Skin epidermis (tissue), 12 donors: ENCODE data around the gene ARRDC5.
A peak's percentile ranks its signal among the peaks of the same experiment; 100 is the strongest.
"Not testable (repeated sequence)": the region's sequence is repeated elsewhere in the genome, so short reads cannot be mapped to it uniquely, and the experiment has no call there.

Source experiments
- H3K27ac ChIP-seq, 21 experiments: fragments of 200-600 bp; sonication (generic) in 11 of 21; one replicate each; pipeline ENCODE4 v1.5.0; 2020; ENCODE audit warnings: mild to moderate bottlenecking in 3 of 21, inconsistent platforms in 2 of 21, moderate library complexity in 2 of 21
- H3K4me3 ChIP-seq, 7 experiments: fragments of 200-600 bp; sonication (generic) in 2 of 7; one replicate each; pipeline ENCODE4 v1.5.0; 2020; ENCODE audit warnings: inconsistent platforms in 2 of 7, mild to moderate bottlenecking in 2 of 7, moderate library complexity in 1 of 7

Gene ARRDC5

DNA sequence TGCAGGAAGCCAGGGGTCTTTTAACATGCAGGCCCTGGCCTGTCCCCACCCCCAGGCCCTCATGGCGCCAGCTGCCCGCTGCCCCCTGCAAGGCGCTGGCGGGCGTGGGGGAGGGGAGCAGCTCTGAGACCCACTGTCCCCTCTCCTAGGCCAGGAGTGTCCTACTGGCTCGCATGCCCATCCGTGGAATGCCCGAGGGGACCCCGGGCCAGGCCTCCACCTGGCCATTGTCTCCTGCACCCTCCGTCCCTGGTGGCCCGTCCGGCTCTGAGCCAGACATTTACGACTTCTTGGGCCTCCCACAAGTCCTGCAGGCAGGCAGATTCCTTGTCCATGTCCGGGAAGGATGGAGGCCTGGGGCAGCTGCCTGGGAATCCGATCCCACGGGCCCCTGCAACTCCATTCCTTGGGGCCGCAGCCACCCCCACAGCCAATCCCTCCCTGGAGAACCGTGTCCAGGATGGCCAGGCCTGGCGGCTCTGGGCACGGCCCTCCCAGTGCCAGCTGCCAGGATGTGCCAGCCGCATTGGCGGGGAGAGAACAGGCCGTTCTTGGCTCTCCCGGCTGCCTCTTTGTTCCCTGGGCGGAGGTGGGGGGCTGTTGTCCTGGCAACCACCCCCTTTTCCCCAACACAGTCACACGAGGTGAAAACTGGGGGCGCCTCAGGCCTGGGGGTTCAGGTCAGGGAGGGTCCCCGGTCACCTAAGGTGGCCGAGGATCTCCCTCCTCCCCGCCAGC, 24.8 kb downstream of the ARRDC5 start:
- Histone ChIP-seq H3K4me3 (no peak overlapping the region), H3K27ac (peak overlapping the region in 1 of 21 experiments; percentile 33)

DNA sequence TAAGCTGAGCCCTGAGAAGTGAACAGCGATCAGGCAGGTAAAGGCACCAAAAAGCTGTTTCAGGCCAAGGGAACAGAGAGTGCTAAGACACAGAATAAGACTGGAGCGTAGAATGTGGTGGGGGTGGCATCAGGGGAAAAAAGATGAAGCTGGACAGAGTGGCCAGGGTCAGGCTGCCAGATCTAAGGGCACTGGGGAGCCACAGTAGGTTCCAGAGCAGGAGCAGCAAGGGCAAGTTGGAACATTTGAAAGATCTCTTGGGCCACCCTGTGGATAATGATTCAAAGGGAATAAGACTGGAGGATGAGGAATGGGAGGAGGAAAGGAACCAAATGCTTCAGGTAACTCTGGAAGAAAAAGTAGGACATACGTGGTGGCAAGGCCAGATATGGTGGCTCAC, 28.8 kb downstream of the ARRDC5 start:
- no peak overlapping the region for H3K27ac ChIP-seq
- no peak overlapping the region for H3K4me3 ChIP-seq

DNA sequence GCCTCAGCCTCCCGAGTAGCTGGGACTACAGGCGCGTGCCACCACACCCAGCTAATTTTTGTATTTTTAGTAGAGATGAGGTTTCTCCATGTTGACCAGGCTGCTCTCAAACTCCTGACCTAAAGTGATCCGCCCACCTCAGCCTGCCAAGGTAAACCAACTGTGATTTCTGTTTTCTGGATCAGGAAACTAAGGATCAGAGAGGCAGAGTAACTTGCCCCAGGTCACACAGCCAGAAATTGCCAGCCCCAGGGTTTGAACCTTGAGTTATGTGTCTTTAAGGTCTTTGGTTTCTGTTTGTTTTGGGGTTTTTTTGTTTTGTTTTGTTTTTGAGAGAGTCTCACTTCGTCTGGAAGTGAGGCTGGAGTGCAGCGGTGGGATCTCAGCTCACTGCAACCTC, 31.0 kb downstream of the ARRDC5 start:
- Histone ChIP-seq H3K4me3 (no peak overlapping the region), H3K27ac (no peak overlapping the region)

DNA sequence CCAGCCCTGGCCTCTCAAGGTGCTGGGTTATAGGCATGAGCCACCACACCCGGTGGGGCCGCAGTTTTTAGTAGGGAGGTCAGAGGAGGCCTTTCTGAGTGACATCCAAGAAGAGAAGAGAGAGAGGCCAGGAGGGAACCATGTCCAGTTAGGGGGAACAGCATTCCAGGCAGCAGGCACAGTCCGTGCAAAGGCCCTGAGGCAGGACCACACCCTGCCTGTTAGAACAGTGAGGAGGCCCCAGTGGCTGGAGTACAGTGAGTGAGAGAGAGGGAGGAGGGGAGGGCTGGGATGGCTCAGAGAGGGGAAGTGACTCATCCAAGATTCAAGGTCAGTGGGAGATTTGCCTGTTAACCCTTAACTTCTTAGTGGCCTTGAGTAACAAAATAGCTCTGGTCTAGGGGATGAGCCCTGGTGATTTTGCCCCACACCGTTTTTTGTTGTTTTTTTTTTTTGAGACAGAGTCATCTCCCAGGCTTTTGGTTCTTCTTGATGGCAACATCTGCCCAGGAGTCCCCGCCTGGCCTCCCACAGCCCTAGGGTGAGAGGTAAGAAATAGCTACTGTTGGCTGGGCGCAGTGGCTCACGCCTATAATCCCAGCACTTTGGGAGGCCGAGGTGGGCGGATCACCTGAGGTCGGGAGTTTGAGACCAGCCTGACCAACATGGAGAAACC, 32.5 kb downstream of the ARRDC5 start:
- peak overlapping the region in 15 of 21 experiments; percentile 15 to 71 (median 48) for H3K27ac ChIP-seq
- no peak overlapping the region for H3K4me3 ChIP-seq

DNA sequence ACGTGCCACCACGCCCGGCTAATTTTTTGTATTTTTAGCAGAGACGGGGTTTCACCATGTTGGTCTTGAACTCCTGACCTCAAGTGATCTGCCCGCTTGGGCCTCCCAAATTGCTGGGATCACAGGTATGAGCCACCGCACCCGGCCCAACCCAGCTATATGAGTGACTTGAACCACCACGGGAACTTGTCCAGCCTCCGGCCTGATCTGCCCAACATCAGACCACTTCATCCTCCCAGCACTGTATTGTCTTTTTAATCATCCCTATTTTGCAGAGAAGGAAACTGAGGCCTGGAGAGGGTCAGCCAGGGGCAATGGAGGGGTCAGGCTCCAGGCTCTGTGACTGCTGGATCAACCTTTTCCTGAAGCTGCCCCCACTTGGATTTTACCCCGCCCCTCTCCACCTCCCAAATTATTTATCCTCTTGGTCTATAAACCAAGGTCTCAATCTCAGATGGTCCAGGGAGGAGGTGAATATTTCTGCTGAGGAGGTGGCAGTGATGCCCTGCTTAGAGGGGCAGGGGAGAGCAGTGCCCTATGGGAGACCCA, 34.3 kb downstream of the ARRDC5 start:
- H3K27ac ChIP-seq: peak overlapping the region in 17 of 21 experiments; percentile 75 to 99 (median 91)
- H3K4me3 ChIP-seq: peak overlapping the region in 6 of 7 experiments; percentile 51 to 91 (median 72)

DNA sequence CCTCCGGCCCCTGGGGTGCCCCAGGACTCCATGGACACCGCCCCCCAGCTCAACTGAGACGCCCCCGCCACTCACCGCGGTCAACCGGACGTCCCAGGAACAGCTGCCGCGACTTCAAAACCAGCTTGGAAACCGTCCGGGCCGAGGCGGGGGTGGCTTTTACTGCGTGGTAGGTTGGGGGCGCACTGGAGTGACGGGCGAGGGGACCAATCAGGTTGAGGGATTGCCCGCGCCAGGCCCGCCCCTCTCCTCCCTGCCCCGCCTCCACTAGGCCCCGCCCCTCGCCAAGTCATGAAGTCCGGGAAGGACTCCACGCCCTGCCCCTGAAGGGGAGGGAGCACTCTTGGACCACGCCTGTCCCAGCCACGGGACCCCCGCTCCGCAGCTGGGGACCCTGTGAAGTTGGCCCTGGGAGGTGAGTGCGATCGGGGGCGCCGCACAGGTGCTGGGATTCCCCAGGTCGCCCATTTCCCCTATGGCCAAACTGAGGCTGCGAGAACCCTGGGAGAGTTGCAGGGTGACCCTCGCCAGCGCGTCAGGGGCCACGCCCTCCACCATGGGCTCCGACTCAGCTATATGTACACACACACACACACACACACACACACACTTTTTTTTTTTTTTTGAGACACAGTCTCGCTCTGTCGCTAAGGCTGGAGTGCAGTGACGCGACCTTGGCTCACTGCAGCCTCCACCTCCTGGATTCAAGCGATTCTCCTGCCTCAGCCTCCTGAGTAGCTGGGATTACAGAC, 35.0 kb downstream of the ARRDC5 start, which contains the start of gene PLIN3:
Gene PLIN3 (minus strand): TSS at position 134 of the 752 bp plus-strand sequence. CDS start 6,273 bp downstream, outside the sequence.
- Histone ChIP-seq H3K27ac (peak within 1 kb of the TSS; percentile 71 to 99 (median 90)), H3K4me3 (peak within 1 kb of the TSS; percentile 51 to 91 (median 69))

DNA sequence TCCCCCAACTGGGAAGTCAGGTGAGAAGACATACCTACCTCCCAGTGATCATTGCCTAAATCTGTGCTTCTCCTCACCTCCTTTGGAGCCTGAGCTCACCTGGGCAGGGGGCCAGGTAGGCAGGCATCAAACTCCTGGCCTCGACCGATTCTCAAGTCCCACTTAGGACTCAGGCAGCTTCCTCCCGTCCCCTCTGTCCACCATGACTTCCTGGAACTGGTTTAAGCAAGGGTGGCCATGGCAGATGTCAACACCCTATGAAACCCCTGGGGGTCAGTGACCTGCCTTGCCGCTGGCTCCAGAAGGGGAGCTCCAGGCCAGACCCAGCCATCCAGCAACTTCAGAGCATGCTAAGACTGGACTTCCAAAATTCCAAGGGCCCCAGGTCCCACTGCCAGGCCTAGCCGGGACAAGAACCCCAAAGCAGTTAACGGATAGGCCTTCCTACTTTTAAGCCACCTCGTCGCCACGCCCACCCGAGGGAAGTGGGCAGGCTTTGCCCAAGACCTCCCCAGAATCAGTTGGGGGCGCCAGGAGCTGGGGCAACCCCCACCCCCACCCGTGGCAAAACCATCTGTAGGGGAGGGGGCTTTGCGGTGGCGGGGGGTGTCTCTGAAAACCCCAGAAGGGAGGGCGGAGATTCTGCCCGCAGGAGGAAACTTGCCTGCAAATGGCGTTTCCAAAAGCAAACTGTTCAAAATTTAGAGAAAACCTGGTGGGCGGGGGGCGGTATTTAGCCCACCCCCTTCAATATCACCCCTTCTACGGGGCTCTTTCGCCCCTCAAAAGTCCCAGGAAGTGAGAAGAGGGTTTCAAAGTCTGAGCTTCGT, 35.9 kb downstream of the ARRDC5 start:
- peak overlapping the region; percentile 51 to 91 (median 69) for H3K4me3 ChIP-seq
- peak overlapping the region; percentile 71 to 99 (median 90) for H3K27ac ChIP-seq

DNA sequence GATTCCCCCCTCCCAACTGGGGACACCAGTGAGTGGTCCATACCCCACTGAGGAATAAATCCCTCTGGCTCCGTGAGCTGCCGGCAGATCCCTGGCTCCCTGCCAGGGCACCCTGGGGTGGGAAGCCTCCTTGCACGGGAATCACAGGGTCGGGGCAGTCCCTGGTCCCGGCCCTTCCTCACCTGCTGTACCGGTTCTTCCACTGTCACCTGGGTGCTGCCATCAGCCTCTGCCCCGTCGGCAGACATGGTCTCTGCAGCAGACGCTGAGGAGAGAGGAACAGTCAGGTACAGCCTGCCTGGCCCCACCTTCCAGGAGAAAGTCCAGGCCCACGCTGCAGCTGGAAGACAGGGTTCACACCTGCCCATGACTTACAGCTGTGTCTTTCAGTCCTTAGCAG, 41.5 kb downstream of the ARRDC5 start:
- H3K4me3 ChIP-seq: no peak overlapping the region
- peak overlapping the region in 9 of 21 experiments; percentile 10 to 61 (median 43) for H3K27ac ChIP-seq

DNA sequence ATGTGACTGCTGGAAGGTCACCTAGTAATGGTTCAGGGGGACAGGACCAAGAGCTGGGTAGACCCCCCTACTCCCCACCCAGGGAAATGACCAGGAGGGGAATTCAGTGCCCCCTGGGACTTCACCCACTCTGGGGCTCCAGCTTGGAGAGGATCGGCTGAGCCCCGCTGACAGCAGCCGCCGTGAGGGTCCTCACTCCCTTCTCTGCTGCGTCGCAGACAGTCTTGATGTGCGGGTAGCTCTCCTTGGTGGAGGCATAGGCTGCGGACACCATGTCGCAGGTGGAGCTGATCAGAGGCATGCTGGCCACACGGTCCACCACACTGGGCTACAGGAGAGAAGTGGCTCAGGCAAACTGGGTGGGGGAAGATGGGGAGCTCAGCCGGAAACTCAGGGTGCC, 43.0 kb downstream of the ARRDC5 start:
- Histone ChIP-seq H3K27ac (peak overlapping the region in 1 of 21 experiments; percentile 21), H3K4me3 (no peak overlapping the region)

DNA sequence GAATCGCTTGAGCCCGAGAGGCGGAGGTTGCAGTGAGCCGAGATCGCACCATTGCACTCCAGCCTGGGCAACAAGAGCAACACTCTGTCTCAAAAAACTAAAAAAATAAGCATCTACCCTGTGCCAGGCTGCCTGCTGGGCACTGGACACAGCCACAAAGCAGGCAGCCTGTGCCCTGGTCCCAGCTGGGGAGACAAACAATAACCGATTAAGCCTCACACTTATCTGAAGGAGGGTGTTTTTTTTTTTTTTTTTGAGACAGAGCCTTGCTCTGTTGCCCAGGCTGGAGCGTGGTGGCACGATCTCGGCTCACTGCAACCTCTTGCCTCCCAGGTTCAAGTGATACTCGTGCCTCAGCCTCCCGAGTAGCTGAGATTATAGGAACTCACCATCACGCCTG, 46.2 kb downstream of the ARRDC5 start:
- not testable (repeated sequence) for H3K4me3 ChIP-seq, H3K27ac ChIP-seq

DNA sequence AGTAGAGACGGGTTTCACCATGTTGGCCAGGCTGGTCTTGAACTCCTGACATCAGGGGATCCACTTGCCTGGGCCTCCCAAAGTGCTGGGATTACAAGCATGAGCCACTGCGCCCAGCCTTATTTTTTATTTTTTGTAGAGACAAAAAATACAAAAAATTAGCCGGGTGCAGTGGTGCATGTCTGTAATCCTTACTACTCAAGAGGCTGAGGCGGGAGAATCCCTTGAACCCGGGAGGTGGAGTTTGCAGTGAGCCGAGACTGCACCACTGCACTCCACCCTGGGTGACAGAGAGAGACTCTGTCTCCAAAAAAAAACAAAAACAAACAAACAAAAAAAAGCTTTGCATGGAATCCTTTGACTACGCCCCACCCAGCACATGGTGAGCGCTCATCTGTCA, 49.2 kb downstream of the ARRDC5 start:
- H3K4me3 ChIP-seq, H3K27ac ChIP-seq: not testable (repeated sequence)

DNA sequence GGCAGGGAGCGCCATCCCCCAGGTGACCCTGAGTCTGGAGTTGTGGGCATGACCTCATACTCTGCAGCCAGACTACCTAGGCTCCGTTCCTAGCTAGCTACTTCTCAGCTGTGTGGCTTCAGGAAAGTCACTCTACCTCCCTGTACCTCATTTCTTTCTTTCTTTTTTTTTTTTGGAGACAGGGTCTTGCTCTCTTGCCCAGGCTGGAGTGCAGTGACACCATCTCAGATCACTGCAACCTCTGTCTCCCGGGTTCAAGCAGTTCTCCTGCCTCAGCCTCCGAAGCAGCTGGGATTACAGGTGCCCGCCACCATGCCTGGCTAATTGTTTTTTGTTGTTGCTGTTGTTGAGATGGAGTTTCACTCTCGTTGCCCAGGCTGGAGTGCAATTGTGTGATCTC, 50.2 kb downstream of the ARRDC5 start:
- Histone ChIP-seq H3K27ac (no peak overlapping the region), H3K4me3 (no peak overlapping the region)

DNA sequence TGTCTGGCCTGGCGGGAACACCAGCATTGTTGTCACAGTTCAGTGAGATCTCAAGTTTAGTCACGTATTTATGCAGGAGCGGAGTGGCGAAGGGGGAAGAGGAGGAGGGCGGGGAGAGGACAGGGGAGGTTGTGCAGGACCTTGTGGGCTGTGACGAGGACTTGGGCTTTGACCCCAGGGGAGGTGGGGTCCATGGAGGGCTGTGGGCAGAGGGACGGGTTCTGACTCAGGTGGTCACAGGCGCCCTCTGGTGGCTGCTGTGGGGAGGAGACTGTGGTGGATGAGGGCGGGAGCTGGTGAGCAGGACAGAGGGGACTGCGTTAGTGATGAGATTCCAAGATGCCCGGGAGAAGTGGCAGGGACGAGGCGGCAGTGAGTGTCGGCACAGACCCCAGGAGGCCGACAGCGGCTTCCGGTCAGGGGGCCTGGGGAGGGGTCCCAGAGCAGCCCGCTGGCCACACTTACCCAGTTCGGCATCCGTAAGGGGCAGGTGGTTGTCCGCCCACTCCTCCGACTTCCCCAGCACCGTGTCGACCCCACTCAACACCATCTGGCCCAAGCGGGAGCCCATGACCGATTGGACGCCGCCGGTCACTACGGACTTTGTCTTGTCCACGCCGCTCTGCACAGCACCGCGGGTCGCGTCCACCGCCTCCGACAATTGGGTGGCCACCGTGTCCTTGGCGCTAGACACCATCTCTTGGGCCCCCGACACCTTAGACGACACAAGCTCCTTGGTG, 51.0 kb downstream of the ARRDC5 start:
- H3K27ac ChIP-seq: no peak overlapping the region
- no peak overlapping the region for H3K4me3 ChIP-seq

DNA sequence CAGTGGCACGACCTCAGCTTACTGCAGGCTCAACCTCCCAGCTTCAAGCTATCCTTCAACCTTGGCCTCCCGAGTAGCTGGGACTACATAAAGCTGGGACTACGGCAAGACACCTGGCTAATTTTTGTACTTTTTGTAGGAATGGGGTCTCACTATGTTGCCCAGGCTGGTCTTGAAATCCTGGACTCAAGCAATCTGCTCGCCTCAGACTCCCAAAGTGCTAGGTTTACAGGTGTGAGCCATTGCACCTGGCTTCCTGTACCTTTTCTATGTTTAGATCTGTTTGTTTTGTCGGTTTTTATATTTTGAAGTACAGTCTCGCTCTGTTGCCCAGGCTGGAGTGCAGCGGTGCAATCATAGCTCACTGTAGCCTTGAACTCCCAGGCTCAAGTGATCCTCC, 53.7 kb downstream of the ARRDC5 start:
- H3K4me3 ChIP-seq: no peak overlapping the region
- H3K27ac ChIP-seq: no peak overlapping the region

DNA sequence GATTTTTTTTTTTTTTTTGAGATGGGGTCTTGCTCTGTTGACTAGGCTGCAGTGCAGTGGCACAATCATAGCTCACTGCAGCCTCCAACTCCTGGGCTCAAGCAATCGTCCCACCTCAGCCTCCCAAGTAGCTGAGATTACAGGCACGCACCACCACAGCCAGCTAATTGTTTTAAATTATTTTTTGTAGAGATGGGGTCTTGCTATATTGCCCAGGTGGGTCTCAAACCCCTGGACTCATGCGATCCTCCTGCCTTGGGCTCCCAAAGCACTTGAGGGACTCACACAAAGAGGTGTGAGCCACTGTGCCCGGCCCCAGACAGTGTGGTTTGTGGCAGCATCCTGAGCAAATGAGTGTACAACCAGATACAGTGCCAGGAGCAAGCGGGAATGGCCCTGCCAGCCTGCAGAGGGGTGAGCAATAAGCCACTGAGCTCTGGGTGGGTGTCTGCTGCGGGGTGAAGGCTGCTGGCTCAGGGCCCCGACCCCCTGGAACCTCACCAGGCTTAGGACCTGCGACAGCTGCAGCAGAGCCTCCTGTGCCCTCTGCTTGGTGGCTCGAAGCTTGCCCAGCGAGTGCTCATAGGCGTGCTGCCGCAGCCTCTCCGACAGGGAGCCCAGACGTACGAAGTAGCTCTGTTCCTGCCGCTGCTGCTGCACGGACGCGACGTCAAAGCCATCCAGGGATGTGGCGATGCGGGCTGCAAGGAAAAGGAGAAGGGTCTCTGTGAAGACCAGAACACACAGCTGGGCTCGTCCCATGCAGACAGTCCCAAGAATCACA, 55.3 kb downstream of the ARRDC5 start:
- Histone ChIP-seq H3K27ac (no peak overlapping the region), H3K4me3 (no peak overlapping the region)

DNA sequence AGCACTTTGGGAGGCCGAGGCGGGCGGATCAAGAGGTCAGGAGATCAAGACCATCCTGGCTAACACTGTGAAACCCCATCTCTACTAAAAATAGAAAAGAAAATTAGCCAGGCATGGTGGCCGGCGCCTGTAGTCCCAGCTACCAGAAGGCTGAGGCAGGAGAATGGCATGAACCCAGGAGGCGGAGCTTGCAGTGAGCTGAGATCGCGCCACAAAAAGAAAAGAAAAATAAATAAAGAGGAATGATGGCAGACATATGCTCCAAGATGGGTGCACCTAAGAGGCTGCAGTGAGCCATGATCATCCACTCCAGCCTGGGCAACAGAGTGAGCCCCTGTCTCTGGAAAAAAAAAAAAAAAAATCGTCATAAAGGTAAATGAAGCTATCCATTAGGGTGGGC, 56.7 kb downstream of the ARRDC5 start:
- not testable (repeated sequence) for H3K4me3 ChIP-seq
- peak overlapping the region in 4 of 21 experiments; percentile 23 to 49 (median 36) for H3K27ac ChIP-seq

DNA sequence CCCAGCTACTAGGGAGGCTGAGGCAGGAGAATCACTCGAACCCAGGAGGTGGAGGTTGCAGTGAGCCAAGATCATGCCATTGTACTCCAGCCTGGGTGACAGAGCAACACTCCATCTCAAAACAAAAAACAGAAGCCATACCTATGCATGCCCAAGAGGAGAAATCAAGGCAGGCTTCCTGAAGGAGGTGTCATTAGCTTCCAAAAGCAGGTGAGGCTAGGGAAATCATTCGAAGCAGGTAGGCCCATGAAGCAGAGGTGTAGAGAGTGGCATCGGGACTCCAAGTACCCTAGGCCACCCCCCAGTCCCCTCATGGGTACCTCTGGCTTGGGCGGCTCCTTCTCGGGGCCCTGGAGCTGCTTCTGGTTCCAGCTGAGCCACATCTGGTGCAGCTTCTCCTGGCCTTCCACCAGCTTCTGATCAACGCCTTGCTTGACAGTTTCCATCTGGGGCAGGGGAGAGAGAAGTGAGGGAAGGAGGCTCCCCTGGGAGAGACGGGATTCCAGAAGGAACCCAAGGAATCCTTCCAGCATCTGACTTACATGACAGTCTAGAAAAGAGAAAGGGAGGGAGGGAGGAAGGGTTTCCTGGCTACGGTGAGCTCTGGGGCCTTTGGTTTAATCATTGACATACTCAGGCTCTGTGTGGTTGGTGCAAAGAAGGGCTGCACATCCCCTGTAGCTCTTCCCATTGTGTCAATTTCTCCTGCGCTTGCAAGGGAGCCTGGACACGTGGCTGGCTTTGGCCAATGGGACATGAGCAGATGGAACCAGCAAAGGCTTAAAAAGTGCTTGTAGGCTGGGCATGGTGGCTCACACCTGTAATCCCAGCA, 58.1 kb downstream of the ARRDC5 start:
- Histone ChIP-seq H3K4me3 (no peak overlapping the region), H3K27ac (peak overlapping the region in 5 of 21 experiments; percentile 34 to 67 (median 43))
